ENCODE data around the gene DLEC1. TPM values are rescaled to one million over a fixed set of nuclear protein-coding genes. Genes with fewer than 3 reads are reported as not detected.

The DLEC1 gene
- total RNA-seq, 2 experiments from 2014 or later, result 0.19 to 0.46 TPM

DNA sequence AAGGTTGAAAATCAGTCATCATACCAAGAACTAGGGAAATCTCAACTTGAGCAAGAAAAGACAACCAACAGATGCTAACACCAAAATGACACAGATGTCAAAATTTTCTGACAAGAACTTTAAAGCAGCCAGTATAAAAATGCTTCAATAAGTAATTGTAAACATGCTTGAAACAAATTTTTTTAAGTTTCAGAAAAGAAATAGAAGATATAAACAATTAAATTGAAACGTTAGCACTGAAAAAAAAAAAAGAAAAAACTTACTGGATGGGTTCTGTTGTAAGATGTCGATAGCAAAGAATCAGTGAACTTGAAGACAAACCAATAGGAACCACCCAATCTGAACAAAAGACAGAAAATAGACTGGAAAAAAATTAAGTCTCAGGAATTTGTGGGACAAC is 107.5 kb downstream of the DLEC1 start:
- ChIA-PET CTCF (no interaction called here), POLR2A (no interaction called here)
- Mint-ChIP-seq H3K27me3 (no peaks in the 10 kb centered on the region), H3K4me1 (peaks cover 19% of the 10 kb centered on the region), H3K4me3 (no peak overlapping the region), H3K27ac (no peak overlapping the region), H3K9me3 (ENCODE audit: low read depth) (peaks cover 12% of the 10 kb centered on the region), H3K36me3 (ENCODE audit: low read depth) (peaks cover 8% of the 10 kb centered on the region)
- ATAC-seq (no peak), DNase-seq (no peak)
- intact Hi-C loops (cut with DNase I, micrococcal nuclease), result no loop called here

GRCh38 chr3:38147421-38147820 is 108.4 kb downstream of the DLEC1 start:
- intact Hi-C loops (cut with DNase I, micrococcal nuclease), result no loop called here
- no peaks in the 10 kb centered on the region for H3K36me3 Mint-ChIP-seq (ENCODE audit: low read depth)
- no peaks in the 10 kb centered on the region for H3K27me3 Mint-ChIP-seq
- peaks cover 23% of the 10 kb centered on the region for H3K4me1 Mint-ChIP-seq
- ChIA-PET CTCF (no interaction called here), POLR2A (interaction anchor here (0.6 to 0.7 kb wide), 2 partner anchors 24 to 134 kb away, joined by 3 to 4 read pairs; no protein-coding TSS in a partner anchor)
- no peak for ATAC-seq
- H3K27ac Mint-ChIP-seq, result no peak overlapping the region
- H3K4me3 Mint-ChIP-seq, result no peak overlapping the region
- H3K9me3 Mint-ChIP-seq (ENCODE audit: low read depth), result peaks cover 12% of the 10 kb centered on the region
- DNase-seq, result no peak

GRCh38 chr3:38148311-38148882 is 109.4 kb downstream of the DLEC1 start:
- DNase-seq (no peak), ATAC-seq (no peak)
- ChIA-PET CTCF (interaction anchor here (0.8 to 1.0 kb wide), 2 partner anchors 16 to 23 kb away, joined by 4 read pairs; no protein-coding TSS in a partner anchor), POLR2A (interaction anchor here (0.7 kb wide), 1 partner anchor 135 kb away, joined by 4 read pairs; no protein-coding TSS in a partner anchor)
- Mint-ChIP-seq H3K27ac (no peak overlapping the region), H3K9me3 (ENCODE audit: low read depth) (peaks cover 12% of the 10 kb centered on the region), H3K4me3 (no peak overlapping the region), H3K27me3 (no peaks in the 10 kb centered on the region), H3K4me1 (peaks cover 31% of the 10 kb centered on the region), H3K36me3 (ENCODE audit: low read depth) (no peaks in the 10 kb centered on the region)
- intact Hi-C loops (cut with DNase I, micrococcal nuclease), result no loop called here

- intact Hi-C loops (cut with DNase I, micrococcal nuclease), result no loop called here
- Mint-ChIP-seq H3K4me3 (no peak overlapping the region), H3K9me3 (ENCODE audit: low read depth) (peaks cover 12% of the 10 kb centered on the region), H3K36me3 (ENCODE audit: low read depth) (no peaks in the 10 kb centered on the region), H3K27me3 (no peaks in the 10 kb centered on the region), H3K27ac (no peak overlapping the region), H3K4me1 (peaks cover 33% of the 10 kb centered on the region)
- CTCF ChIA-PET, result interaction anchor here (1.0 kb wide), 1 partner anchor 14 kb away, joined by 4 read pairs; no protein-coding TSS in a partner anchor
- POLR2A ChIA-PET, result no interaction called here
- ATAC-seq, result no peak
- DNase-seq, result no peak
Observed at GRCh38 chr3:38149708-38150107, 110.7 kb downstream of the DLEC1 start.

DNA sequence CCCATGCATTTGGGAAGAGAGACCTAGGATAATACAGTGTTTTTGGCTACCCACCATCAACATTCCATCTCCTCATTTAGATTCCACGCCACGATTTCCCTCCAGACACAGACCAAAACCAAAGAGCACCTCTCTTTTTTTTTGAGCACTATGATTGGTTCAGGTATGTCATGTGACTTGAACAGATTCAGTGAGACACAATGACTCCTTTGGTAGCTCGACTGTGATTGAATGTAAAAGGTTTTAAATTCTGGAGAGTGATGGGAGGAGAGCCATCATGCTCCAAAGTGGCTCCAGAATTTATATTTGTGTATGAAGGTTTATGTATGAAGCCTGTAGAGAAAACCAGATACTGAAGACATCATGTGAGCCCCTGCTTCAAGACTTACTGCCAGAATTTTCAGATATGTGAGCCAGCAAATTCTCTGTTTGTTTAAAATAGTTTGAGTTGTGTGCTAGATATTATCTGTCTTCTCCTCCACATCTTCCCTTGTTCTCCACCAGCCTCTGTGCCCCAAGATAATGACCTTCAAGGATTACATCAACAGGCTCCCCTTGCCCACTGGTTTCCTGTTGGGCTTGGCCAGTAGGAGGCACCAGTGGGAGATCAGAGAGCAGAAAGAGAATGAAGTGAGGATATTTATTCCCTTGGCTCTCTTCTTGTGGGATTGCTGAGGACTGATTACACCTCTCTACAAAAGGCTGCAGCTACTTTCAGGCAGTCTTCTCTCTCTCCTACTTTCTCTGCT is 111.9 kb downstream of the DLEC1 start:
- intact Hi-C loops (cut with DNase I, micrococcal nuclease), result loop anchor here in 1 of 2 experiments (1.0 kb wide), 1 partner anchor 13 kb away; the partner anchor contains the start of gene MYD88
- Mint-ChIP-seq H3K27ac (no peak overlapping the region), H3K36me3 (ENCODE audit: low read depth) (no peaks in the 10 kb centered on the region), H3K9me3 (ENCODE audit: low read depth) (peaks cover 9% of the 10 kb centered on the region), H3K4me3 (no peak overlapping the region), H3K4me1 (peaks cover 36% of the 10 kb centered on the region), H3K27me3 (no peaks in the 10 kb centered on the region)
- POLR2A ChIA-PET, result no interaction called here
- ATAC-seq (no peak), DNase-seq (no peak)
- CTCF ChIA-PET, result no interaction called here

DNA sequence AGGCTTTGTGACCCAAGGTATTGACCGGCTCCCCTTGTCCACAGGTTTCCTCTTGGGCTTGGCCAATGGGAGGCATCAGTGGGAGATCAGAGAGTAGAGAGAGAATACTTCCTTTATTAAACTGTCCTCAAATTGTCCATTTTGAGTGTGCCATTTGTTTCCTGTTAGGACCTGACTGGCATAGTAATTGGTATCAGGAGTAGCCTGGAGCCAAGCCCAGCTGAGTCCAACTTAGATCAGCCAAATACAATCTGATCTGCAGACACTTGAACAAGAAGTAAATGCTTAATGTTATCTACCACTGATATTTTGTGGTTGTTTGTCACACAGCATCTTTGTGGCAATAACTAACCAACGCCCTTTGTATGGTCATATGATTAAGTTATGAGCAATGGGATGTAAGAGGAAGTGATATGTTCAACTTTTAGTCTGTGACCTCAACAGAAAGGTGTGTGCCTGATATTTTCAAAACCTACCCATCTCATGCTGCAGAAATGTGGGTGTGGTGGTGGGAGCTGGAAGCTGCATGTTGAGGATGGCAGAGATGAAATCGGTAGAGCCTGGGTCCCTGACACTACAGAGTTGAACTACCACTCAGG is 112.8 kb downstream of the DLEC1 start:
- peak; percentile 57 for ATAC-seq
- intact Hi-C loops (cut with DNase I, micrococcal nuclease), result loop anchor here in 1 of 2 experiments (1.0 kb wide), 1 partner anchor 13 kb away; the partner anchor contains the start of gene MYD88
- no peak overlapping the region for H3K4me3 Mint-ChIP-seq

GRCh38 chr3:38152609-38153008 is 113.6 kb downstream of the DLEC1 start:
- no peak overlapping the region for H3K27ac Mint-ChIP-seq
- H3K4me1 Mint-ChIP-seq, result peaks cover 36% of the 10 kb centered on the region
- DNase-seq (no peak), ATAC-seq (peak; percentile 44)
- no peaks in the 10 kb centered on the region for H3K27me3 Mint-ChIP-seq
- H3K4me3 Mint-ChIP-seq, result no peak overlapping the region
- peaks cover 2% of the 10 kb centered on the region for H3K9me3 Mint-ChIP-seq (ENCODE audit: low read depth)
- CTCF ChIA-PET, result interaction anchor here (1.5 kb wide), 2 partner anchors 12 to 15 kb away, joined by 4 to 7 read pairs; partner anchors contain the start of gene ACAA1
- POLR2A ChIA-PET, result interaction anchor here (0.6 kb wide), 1 partner anchor 12 kb away, joined by 3 read pairs; no protein-coding TSS in a partner anchor
- intact Hi-C loops (cut with DNase I, micrococcal nuclease), result no loop called here
- H3K36me3 Mint-ChIP-seq (ENCODE audit: low read depth), result no peaks in the 10 kb centered on the region

More for the DNA sequence above, 112.8 kb downstream of the DLEC1 start:
- Mint-ChIP-seq H3K27ac (no peak overlapping the region), H3K9me3 (ENCODE audit: low read depth) (peaks cover 2% of the 10 kb centered on the region), H3K36me3 (ENCODE audit: low read depth) (no peaks in the 10 kb centered on the region), H3K4me1 (peaks cover 36% of the 10 kb centered on the region), H3K27me3 (no peaks in the 10 kb centered on the region)
- POLR2A ChIA-PET, result no interaction called here
- DNase-seq, result no peak
- CTCF ChIA-PET, result interaction anchor here (0.6 to 1.5 kb wide), 3 partner anchors 13 to 18 kb away, joined by 3 to 4 read pairs (median 3); partner anchors contain the start of genes ACAA1 and MYD88

GRCh38 chr3:38153221-38153620 is 114.2 kb downstream of the DLEC1 start:
- intact Hi-C loops (cut with DNase I, micrococcal nuclease), result no loop called here
- no peaks in the 10 kb centered on the region for H3K9me3 Mint-ChIP-seq (ENCODE audit: low read depth)
- H3K4me1 Mint-ChIP-seq, result peaks cover 31% of the 10 kb centered on the region
- no peak overlapping the region for H3K27ac Mint-ChIP-seq
- no peak for ATAC-seq
- no peaks in the 10 kb centered on the region for H3K27me3 Mint-ChIP-seq
- ChIA-PET CTCF (interaction anchor here (0.5 to 1.5 kb wide), 3 partner anchors 11 to 1050 kb away, joined by 3 to 7 read pairs (median 4); partner anchors contain the start of gene ACAA1), POLR2A (interaction anchor here (0.6 kb wide), 1 partner anchor 13 kb away, joined by 3 read pairs; no protein-coding TSS in a partner anchor)
- H3K36me3 Mint-ChIP-seq (ENCODE audit: low read depth), result no peaks in the 10 kb centered on the region
- no peak overlapping the region for H3K4me3 Mint-ChIP-seq
- DNase-seq, result no peak

DNA sequence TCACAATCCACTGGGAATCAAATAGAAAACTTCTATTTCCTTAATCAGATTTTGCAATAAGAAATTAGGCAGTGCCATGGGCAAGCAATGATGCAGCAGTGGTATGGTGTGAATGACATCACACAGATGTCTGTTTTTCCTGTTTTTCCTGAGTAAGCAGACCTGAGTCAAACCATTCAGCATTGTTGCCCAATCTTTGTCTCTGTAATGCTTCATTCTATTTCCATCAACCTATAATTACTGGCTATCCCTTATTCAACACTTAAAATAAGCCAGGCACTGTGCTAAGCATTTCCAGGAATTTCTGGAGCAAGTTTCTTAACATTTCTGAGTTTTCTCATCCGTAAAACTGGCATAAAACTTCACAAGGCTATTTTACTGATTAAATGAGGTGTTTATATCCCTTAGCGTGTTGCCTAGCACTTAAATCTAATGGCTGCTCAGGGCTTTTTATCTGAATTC is 115.1 kb downstream of the DLEC1 start:
- CTCF ChIA-PET, result interaction anchor here (1.0 to 1.5 kb wide), 2 partner anchors 10 to 98 kb away, joined by 3 to 7 read pairs; no protein-coding TSS in a partner anchor
- Mint-ChIP-seq H3K27ac (peak overlapping the region; percentile 19), H3K4me3 (no peak overlapping the region), H3K27me3 (no peaks in the 10 kb centered on the region), H3K36me3 (ENCODE audit: low read depth) (no peaks in the 10 kb centered on the region), H3K9me3 (ENCODE audit: low read depth) (no peaks in the 10 kb centered on the region), H3K4me1 (peaks cover 31% of the 10 kb centered on the region)
- DNase-seq (no peak), ATAC-seq (peak; percentile 55)
- POLR2A ChIA-PET, result no interaction called here
- intact Hi-C loops (cut with DNase I, micrococcal nuclease), result no loop called here

- Mint-ChIP-seq H3K4me1 (peaks cover 27% of the 10 kb centered on the region), H3K27ac (no peak overlapping the region), H3K27me3 (no peaks in the 10 kb centered on the region), H3K4me3 (no peak overlapping the region), H3K36me3 (ENCODE audit: low read depth) (no peaks in the 10 kb centered on the region), H3K9me3 (ENCODE audit: low read depth) (no peaks in the 10 kb centered on the region)
- ChIA-PET CTCF (interaction anchor here (0.7 to 2.3 kb wide), 3 partner anchors 10 to 1060 kb away, joined by 3 to 8 read pairs (median 3); partner anchors contain the start of genes ACAA1 and OXSR1), POLR2A (no interaction called here)
- ATAC-seq (no peak), DNase-seq (no peak)
- intact Hi-C loops (cut with DNase I, micrococcal nuclease), result no loop called here
Observed at GRCh38 chr3:38154625-38155255, 115.7 kb downstream of the DLEC1 start.

- no peaks in the 10 kb centered on the region for H3K27me3 Mint-ChIP-seq
- POLR2A ChIA-PET, result no interaction called here
Observed at GRCh38 chr3:38155825-38156224, 116.8 kb downstream of the DLEC1 start.

More at GRCh38 chr3:38155825-38156224, 116.8 kb downstream of the DLEC1 start:
- ATAC-seq, result no peak
- DNase-seq, result no peak
- intact Hi-C loops (cut with DNase I, micrococcal nuclease), result no loop called here
- Mint-ChIP-seq H3K4me3 (no peak overlapping the region), H3K36me3 (ENCODE audit: low read depth) (no peaks in the 10 kb centered on the region), H3K27ac (no peak overlapping the region), H3K4me1 (peaks cover 26% of the 10 kb centered on the region), H3K9me3 (ENCODE audit: low read depth) (no peaks in the 10 kb centered on the region)
- CTCF ChIA-PET, result interaction anchor here (0.5 to 2.3 kb wide), 3 partner anchors 9 to 1059 kb away, joined by 3 to 8 read pairs (median 3); partner anchors contain the start of gene OXSR1
